HepG2 (cell line): ENCODE data around the gene RSKR.

Experiments used
- CBX5 ChIP-seq: sonication (generic); formaldehyde crosslinking; IDR thresholded peaks from 2 replicates; pipeline ENCODE4 v1.4.0; 2020; ENCODE audit warnings: missing genetic modification reagents, borderline replicate concordance
- CREB1 ChIP-seq, 2 experiments: fragments of 450-650 bp in 1 of 2; IDR thresholded peaks; 2 replicates each; pipeline ENCODE4 v1.6.1; 2016 to 2017; ENCODE audit warnings: control low read depth in 1 of 2, mild to moderate bottlenecking in 1 of 2, missing compliant biosample characterization in 1 of 2, missing genetic modification characterization in 1 of 2
- CTCF ChIP-seq: sonication (generic); formaldehyde crosslinking; IDR thresholded peaks from 2 replicates; pipeline ENCODE4 v1.5.0; 2020; ENCODE audit warnings: mild to moderate bottlenecking, missing genetic modification reagents, moderate library complexity
- FOXC1 ChIP-seq: sonication (generic); formaldehyde crosslinking; IDR thresholded peaks from 2 replicates; pipeline ENCODE4 v1.8.0; 2022; ENCODE audit warnings: mild to moderate bottlenecking, missing genetic modification reagents, borderline replicate concordance
- NR2F2 ChIP-seq: IDR thresholded peaks from 2 replicates; pipeline ENCODE4 v1.6.1; 2012; ENCODE audit warnings: low read depth, inconsistent platforms, borderline replicate concordance
- PBX3 ChIP-seq: sonication (generic); formaldehyde crosslinking; IDR thresholded peaks from 2 replicates; pipeline ENCODE4 v1.8.1; 2023; ENCODE audit warnings: missing genetic modification reagents, inconsistent platforms, borderline replicate concordance
- TAF1 ChIP-seq: sonication (generic); formaldehyde crosslinking; IDR thresholded peaks from 2 replicates; pipeline ENCODE4 v1.4.0; 2020; ENCODE audit warnings: missing genetic modification reagents
- ZNF10 ChIP-seq: sonication (generic); formaldehyde crosslinking; IDR thresholded peaks from 2 replicates; pipeline ENCODE4 v1.4.0; 2020; ENCODE audit warnings: mild to moderate bottlenecking, low read depth, missing genetic modification reagents, borderline replicate concordance
- ZNF138 ChIP-seq: sonication (generic); formaldehyde crosslinking; IDR thresholded peaks from 2 replicates; pipeline ENCODE4 v1.5.0; 2020; ENCODE audit warnings: mild to moderate bottlenecking, low read depth, missing genetic modification reagents
- ZNF232 ChIP-seq: sonication (generic); formaldehyde crosslinking; IDR thresholded peaks from 2 replicates; pipeline ENCODE4 v1.4.0; 2020; ENCODE audit warnings: missing genetic modification reagents, borderline replicate concordance
- ZNF773 ChIP-seq: sonication (generic); formaldehyde crosslinking; IDR thresholded peaks from 2 replicates; pipeline ENCODE4 v1.4.0; 2020; ENCODE audit warnings: missing genetic modification reagents, borderline replicate concordance

- TF ChIP-seq TAF1 (CRISPR knock-in tag) (no peak), ZNF10 (CRISPR knock-in tag) (no peak), ZNF232 (no peak), NR2F2 (no peak), ZNF138 (CRISPR knock-in tag) (no peak), PBX3 (CRISPR knock-in tag) (no peak), ZNF773 (no peak), CTCF (CRISPR knock-in tag) (no peak), CREB1 (IDR thresholded peaks at IDR 0.05) (no peak), CREB1 (CRISPR knock-in tag; IDR thresholded peaks at IDR 0.05) (no peak), FOXC1 (CRISPR knock-in tag) (no peak), CBX5 (CRISPR knock-in tag) (no peak)
Observed at GRCh38 chr17:28620010-28620409, 6.0 kb upstream of the RSKR start.
